Esophagus muscularis mucosa (tissue), 4 donors: ENCODE data around the gene PNMA6E.

Source experiments
- EP300 ChIP-seq: sonication (generic); formaldehyde crosslinking; IDR thresholded peaks from one replicate; pipeline ENCODE4 v1.6.1; 2017; ENCODE audit warnings: antibody characterized with exemption
- POLR2AphosphoS5 ChIP-seq, 2 donors: sonication (generic); formaldehyde crosslinking; IDR thresholded peaks; one replicate each; pipeline ENCODE4 v1.6.1; 2017; ENCODE audit warnings: antibody characterized with exemption in 2 of 2
- TF ChIP-seq, protein P1 (sequence below), 3 experiments: fragments of 200-600 bp in 2 of 3; fragments of 450-650 bp in 1 of 3; sonication (generic) in 2 of 3; IDR thresholded peaks; one replicate each; pipeline ENCODE4 v1.5.1; 2017 to 2019; ENCODE audit warnings: antibody characterized with exemption in 3 of 3, mild to moderate bottlenecking in 2 of 3, moderate library complexity in 1 of 3

DNA sequence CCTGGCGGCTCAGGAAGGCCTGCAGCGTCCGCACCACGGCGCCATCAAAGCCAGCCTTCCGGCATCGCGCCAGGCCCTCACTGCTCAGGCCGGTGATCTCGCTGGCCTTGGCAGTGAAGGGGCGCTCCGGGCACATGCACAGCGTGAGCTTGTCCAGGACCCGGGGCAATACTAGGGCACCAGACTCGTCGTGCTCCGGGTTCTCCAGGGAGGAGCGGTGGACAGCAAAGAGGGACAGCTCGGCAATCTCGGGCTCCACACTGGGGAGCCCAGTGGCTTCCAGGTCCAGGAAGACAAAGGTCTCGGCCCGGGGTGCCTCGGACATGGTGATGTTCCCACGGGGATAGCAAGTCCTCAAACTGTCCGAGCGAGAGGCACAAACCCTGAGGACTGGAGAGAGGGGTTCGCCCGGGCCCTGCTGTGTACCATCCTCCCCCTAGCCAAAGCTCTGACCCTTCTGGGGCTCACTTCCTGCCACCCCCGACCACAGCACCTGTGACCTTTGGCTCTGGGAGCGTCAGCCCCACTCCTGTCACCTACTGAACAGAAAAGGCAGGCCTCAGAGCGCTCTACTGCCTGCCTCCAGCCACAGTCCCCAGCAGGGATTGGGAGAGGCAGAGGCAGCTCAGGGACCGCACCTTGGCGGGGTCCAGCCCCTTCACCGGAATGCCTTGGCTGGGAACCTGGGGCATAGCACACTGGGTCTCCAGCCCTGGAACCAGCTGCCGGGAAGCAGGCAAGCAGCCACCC, 44.1 kb upstream of the PNMA6E start:
- TF ChIP-seq EP300: no peak
- TF ChIP-seq, protein P1, sequence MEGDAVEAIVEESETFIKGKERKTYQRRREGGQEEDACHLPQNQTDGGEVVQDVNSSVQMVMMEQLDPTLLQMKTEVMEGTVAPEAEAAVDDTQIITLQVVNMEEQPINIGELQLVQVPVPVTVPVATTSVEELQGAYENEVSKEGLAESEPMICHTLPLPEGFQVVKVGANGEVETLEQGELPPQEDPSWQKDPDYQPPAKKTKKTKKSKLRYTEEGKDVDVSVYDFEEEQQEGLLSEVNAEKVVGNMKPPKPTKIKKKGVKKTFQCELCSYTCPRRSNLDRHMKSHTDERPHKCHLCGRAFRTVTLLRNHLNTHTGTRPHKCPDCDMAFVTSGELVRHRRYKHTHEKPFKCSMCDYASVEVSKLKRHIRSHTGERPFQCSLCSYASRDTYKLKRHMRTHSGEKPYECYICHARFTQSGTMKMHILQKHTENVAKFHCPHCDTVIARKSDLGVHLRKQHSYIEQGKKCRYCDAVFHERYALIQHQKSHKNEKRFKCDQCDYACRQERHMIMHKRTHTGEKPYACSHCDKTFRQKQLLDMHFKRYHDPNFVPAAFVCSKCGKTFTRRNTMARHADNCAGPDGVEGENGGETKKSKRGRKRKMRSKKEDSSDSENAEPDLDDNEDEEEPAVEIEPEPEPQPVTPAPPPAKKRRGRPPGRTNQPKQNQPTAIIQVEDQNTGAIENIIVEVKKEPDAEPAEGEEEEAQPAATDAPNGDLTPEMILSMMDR (IDR thresholded peaks at IDR 0.05): no peak
- TF ChIP-seq POLR2AphosphoS5 (IDR thresholded peaks at IDR 0.05): no peak
